Colon (tissue), 2 donors: ENCODE measurements around the gene KRT12.
A peak's percentile ranks its signal among the peaks of the same experiment; 100 is the strongest.

Experiments
- FAIRE-seq: peaks from 2 replicates; lab custom pipeline; 2012; peaks lifted over from hg19 to GRCh38; lab: Jason Lieb, UNC
- donor health status: control.
- donor health status: control.

Gene KRT12

GRCh38 chr17:40866838-40867237, at the start of gene KRT12:
Gene KRT12 (minus strand): TSS chr17:40867223. CDS start chr17:40867186, 37 bp downstream.
- FAIRE-seq: no peak

- no peak for FAIRE-seq
Observed at GRCh38 chr17:40916366-40916765, 49.3 kb upstream of the KRT12 start.

- no peak for FAIRE-seq
Observed at GRCh38 chr17:40915721-40916256, 48.8 kb upstream of the KRT12 start.

GRCh38 chr17:40915199-40915661, 48.2 kb upstream of the KRT12 start:
- no peak for FAIRE-seq

GRCh38 chr17:40914075-40914855, 47.2 kb upstream of the KRT12 start:
- FAIRE-seq: no peak

- FAIRE-seq: no peak
Observed at GRCh38 chr17:40912486-40913210, 45.6 kb upstream of the KRT12 start.

- FAIRE-seq: no peak
Observed at GRCh38 chr17:40910441-40910841, 43.4 kb upstream of the KRT12 start.

- no peak for FAIRE-seq
Observed at GRCh38 chr17:40909755-40910154, 42.7 kb upstream of the KRT12 start.

- no peak for FAIRE-seq
Observed at GRCh38 chr17:40909351-40909750, 42.3 kb upstream of the KRT12 start.

- FAIRE-seq: no peak
Observed at GRCh38 chr17:40906613-40907012, 39.6 kb upstream of the KRT12 start.

GRCh38 chr17:40905370-40905769, 38.3 kb upstream of the KRT12 start:
- no peak for FAIRE-seq

GRCh38 chr17:40903129-40903847, 36.3 kb upstream of the KRT12 start:
- no peak for FAIRE-seq

GRCh38 chr17:40902498-40902897, 35.5 kb upstream of the KRT12 start:
- no peak for FAIRE-seq

- FAIRE-seq: peak; percentile 91
Observed at GRCh38 chr17:40901981-40902474, 35.0 kb upstream of the KRT12 start.

GRCh38 chr17:40900809-40901356, 33.9 kb upstream of the KRT12 start:
- no peak for FAIRE-seq

GRCh38 chr17:40896916-40897455, 30.0 kb upstream of the KRT12 start:
- no peak for FAIRE-seq

- no peak for FAIRE-seq
Observed at GRCh38 chr17:40895106-40895730, 28.2 kb upstream of the KRT12 start.

- FAIRE-seq: no peak
Observed at GRCh38 chr17:40888196-40888720, 21.2 kb upstream of the KRT12 start.

GRCh38 chr17:40886090-40886489, 19.1 kb upstream of the KRT12 start:
- no peak for FAIRE-seq

- FAIRE-seq: peak; percentile 10
Observed at GRCh38 chr17:40884708-40885512, 17.9 kb upstream of the KRT12 start, which contains the start of gene KRT20. Gene KRT20 (minus strand): TSS chr17:40885242. CDS start chr17:40885185, 57 bp downstream.
